HG03095 (cell line): ENCODE measurements around the gene SLC12A7.
"Not testable (repeated sequence)": the region's sequence is repeated elsewhere in the genome, so short reads cannot be mapped to it uniquely, and the experiment has no call there.

Source experiments
- ATAC-seq: cut with Tn5 transposase; IDR thresholded peaks from one replicate; pipeline ENCODE4 v1.9.1; 2021; ENCODE audit warnings: moderate library complexity; ENCODE audit not compliant: unreplicated experiment

The SLC12A7 gene

GRCh38 chr5:1111727-1112289 lies at the start of gene SLC12A7:
TSS of gene SLC12A7 (minus strand) at chr5:1112063. CDS start at chr5:1111991, 72 bp downstream.
- peak; percentile 61 for ATAC-seq

DNA sequence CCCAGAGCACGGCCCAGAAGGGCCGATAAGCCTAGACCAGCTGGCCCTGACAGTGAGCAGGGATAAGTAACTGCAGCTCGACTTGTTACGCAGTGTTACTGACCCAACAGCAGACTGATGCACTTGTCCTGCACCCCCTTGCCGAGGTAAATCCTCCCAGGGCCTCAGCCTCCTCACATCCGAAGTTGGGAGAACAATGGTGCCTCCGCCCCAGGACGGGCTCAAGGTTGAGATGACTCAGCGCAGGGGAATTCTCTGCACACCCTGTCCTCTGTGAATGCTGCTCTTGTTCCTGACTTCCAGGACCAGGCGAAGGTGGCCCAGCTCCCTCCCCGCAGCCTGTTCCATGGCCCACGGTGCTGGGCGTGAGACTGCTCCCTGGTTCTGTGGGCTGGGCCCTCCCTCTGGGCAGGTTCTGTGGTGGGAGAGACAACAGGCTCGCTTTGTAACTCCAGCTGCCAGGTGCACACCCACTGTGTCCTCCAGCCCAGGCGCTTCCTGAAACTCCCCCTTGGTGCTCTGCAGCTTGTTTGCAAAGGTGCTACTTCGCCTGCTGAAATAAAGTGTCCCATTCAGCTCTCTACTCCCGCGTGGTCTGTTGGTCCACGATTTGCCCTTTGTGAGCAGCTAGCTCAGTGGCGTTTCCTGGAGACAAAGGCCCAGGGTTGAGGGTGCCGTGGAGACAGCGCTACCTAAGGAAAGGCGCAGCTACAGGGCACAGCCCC lies 49.4 kb upstream of the SLC12A7 start:
- ATAC-seq = no peak

- ATAC-seq = no peak
Measured at GRCh38 chr5:1159774-1160406, 48.0 kb upstream of the SLC12A7 start.

DNA sequence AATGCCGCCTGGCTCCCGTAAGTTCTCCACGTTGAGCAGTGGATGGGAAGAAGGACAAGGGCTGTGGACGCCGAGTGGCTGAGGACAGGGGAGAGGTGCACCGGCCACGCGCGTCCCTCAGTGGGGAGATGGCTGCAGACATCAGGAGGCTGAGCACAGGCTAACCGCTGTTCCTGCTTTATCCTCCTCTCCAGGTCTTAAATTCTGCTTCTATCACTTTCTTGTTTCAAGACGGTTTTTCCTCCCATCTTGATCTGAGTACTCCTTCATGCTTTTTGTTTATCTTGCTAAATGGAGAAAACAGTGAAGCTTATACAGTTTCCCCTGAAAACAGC lies 47.4 kb upstream of the SLC12A7 start:
- ATAC-seq = no peak

- ATAC-seq = no peak
Measured at GRCh38 chr5:1158647-1159340, 46.9 kb upstream of the SLC12A7 start.

- ATAC-seq = not testable (repeated sequence)
Measured at GRCh38 chr5:1157461-1157986, 45.7 kb upstream of the SLC12A7 start.

- ATAC-seq = no peak
Measured at GRCh38 chr5:1156754-1157460, 45.0 kb upstream of the SLC12A7 start.

GRCh38 chr5:1156033-1156753 lies 44.3 kb upstream of the SLC12A7 start:
- no peak for ATAC-seq

GRCh38 chr5:1155191-1156032 lies 43.5 kb upstream of the SLC12A7 start:
- ATAC-seq = no peak

GRCh38 chr5:1153428-1153827 lies 41.6 kb upstream of the SLC12A7 start:
- no peak for ATAC-seq

DNA sequence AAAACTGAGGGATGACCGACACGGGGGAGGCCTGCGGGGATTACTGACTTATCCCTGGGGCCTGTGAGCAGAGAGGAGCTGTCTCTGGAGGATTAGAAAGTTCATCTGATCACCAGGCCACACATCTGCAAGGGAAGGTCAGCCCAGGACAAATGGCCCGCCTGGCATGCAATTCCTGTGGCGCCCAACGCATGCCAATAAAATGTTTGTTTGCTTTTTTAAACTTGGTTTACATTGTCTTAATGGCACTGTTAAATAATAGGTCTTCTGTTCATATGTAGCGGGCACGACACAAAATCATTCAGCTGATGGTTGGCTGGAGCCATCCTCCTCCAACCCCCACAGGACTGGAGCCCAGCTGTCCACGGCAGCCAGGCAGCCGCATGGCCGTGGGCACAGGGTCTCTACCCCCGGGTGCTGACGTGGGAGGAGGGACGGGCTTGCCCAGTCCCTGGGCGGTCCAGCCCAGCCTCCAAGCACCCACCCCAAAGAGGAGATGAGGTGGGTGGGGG lies 41.0 kb upstream of the SLC12A7 start:
- ATAC-seq = no peak

DNA sequence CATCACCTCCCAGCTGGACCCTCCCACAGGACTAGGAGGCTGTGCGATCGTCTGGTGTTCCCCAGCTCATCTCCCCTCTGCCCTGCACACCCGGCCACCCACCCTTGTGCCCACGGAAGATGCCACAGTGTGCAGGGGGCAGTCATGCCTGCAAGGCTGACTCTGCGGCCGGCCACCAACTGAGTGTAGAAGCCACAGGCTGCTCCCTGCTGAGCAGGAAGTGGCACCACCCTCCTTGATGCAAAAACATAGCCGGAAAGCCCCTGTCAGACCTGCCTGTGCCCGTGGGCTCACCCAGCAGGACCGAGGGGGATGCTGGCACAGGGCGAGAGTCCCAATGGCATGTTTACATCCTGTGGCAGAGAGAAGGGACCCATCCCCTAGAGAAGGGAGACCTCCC lies 40.3 kb upstream of the SLC12A7 start:
- ATAC-seq = no peak

- no peak for ATAC-seq
Measured at GRCh38 chr5:1151316-1151715, 39.5 kb upstream of the SLC12A7 start.

- ATAC-seq = no peak
Measured at GRCh38 chr5:1150866-1151265, 39.0 kb upstream of the SLC12A7 start.

DNA sequence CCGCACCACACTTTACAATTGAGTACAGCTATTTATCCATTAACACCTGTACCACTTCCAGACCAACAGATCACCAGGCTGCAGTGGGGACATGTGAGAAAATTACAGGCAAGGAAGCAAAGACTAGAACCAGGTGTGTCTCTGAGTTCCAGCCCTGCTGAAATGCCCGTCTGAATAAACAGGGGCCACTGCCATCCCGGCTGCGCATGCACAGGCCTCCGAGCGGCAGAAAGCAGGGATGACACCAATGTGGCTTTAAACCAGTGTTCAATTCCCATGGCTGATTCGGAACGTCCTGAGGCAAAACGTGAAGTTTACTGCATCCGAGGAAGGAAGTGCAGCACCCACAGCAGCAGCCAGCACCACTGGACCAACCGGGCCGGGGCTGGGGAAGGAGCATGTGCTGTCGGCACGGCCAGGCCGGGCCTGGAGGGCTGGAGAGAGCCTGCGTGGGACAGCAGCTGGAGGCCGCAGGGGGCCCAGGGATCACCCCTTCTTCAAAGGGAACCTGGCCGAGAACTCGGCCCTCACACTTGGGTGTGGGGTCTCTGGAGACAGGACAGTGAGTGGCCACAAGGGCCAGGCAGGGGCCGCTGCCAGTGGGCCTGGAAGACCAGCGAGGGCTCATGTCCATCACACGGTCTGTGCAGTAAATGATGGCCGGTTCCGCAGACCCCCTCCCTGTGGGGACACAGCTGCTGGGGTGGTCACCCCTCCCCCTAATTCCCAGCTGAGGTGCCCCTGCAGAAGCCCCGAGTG lies 33.0 kb upstream of the SLC12A7 start:
- no peak for ATAC-seq

DNA sequence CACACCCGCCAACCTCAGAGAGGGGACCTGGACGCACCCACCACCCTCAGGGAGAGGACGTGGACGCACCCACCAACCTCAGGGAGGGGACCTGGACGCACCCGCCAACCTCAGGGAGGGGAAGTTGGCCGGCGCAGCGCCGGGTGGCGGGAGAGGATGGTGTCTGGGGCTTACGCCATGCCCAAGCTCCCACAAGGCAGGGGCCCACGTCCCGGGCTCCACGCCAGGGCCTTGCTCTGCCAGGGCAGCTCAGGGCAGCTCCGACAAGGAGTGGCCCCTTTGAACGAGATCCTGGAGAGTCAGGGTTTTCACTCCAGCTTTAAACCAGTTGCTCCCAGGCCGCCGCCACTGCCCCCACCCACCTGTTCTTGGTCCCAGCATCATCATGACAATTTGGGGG lies 32.2 kb upstream of the SLC12A7 start:
- no peak for ATAC-seq

GRCh38 chr5:1143670-1143951 lies 31.7 kb upstream of the SLC12A7 start:
- ATAC-seq = no peak

GRCh38 chr5:1142886-1143669 lies 31.2 kb upstream of the SLC12A7 start:
- no peak for ATAC-seq
